Fibroblast of gingiva (primary cell): ENCODE data around the gene SEMA3A.
"Not testable (repeated sequence)": the region's sequence is repeated elsewhere in the genome, so short reads cannot be mapped to it uniquely, and the experiment has no call there.

Experiments
- DNase-seq: peaks from one replicate; pipeline ENCODE4 v3.0.0-alpha.2; 2011; ENCODE audit warnings: low read depth

The SEMA3A gene

GRCh38 chr7:84060000-84060399, 134.6 kb downstream of the SEMA3A start:
- no peak for DNase-seq

DNA sequence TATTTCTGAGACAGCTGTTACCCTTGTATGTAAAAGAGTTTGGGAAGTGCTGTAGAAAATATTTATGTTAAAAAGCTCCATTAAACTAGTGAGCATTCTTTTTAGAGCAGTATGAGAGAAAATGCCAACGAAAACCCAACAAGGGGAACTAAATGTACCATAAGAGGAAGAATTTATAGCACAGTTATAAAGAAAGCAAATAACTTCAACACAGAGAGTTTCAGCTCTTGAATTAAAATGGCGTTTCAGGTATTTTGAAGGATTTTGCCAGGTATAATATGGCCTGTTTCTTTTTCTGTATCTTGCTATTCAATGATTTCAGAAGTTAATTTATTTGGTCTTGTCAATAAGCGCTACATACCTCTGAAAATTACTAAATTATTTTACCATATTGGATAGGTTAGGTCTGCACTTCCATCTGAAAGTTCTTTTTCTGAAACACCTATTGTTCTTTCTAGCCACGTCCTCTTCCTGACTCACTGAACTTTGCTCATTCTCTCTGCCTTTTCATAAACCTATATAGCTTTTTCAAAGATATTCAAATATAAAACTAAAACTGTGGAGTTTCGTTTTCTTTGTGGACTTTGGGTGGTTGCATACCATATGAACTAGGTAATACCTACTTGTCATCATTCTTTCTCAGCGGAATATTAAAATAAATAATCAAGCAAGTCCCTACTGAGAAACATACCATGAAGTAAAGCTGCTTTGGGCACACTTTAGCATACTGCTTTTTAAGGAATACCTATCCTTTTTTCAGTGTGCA, 136.1 kb downstream of the SEMA3A start:
- peak; percentile 1 for DNase-seq

DNA sequence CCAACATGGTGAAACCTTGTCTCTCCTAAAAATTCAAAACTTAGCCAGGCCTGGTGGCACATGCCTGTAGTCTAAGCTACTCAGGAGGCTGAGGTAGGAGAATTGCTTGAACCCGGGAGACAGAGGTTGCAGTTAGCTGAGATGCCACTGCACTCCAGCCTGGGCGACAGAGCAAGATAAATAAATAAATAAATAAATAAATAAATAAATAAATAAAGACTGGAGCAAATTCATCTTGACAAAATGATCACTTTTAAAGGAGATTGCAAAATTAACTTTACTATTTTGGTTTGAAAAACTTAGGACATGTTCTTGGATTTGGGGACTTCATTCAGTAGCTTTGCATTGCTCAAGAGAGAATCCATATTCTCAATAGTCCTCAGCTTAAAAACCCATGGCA, 137.0 kb downstream of the SEMA3A start:
- no peak for DNase-seq

GRCh38 chr7:84055904-84056605, 138.5 kb downstream of the SEMA3A start:
- no peak for DNase-seq

- not testable (repeated sequence) for DNase-seq
These were observed 139.4 kb downstream of the SEMA3A start for GRCh38 chr7:84055199-84055598.

- DNase-seq, result no peak
These were observed 145.3 kb downstream of the SEMA3A start for GRCh38 chr7:84049071-84049836.

DNA sequence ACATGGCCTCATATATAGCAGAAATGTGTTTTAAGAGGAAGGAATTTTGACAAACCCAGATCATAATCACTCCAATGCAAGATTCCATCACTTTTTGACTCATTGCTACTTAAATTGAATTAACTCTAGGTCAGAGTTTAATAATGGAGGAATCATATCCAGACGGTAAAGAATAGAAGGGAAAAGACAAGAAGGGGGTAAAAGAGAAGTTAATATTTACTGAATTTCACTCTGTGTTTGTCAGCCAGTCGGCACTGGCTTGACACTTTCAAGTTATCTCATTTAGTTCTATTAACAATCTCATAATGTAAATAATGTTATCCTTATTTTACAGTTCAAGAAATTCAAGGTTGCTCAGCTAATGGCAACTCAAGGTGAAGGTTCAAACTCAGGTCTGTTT, 147.5 kb downstream of the SEMA3A start:
- DNase-seq, result no peak

DNA sequence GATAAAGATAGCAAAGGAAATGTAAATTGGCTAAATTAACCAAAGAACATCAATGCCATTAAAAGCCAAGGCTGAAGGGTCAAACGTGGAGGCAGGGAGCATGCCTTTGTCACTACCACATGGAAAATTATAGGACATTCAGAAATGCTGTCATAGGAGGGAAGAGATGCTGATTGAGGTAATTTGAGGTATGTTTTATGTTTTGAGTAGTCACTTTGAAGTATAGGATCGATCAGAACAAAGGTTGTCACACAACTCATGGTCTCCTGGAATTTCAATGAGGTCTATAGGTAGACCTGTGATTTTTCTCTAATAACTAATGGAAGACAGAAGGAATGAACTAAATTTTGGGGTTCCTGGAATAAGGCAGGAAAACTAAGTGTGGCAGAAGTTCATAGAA, 149.8 kb downstream of the SEMA3A start:
- DNase-seq, result no peak

GRCh38 chr7:84043661-84044191, 150.9 kb downstream of the SEMA3A start:
- peak; percentile 41 for DNase-seq

- peak; percentile 90 for DNase-seq
These were observed 152.5 kb downstream of the SEMA3A start for GRCh38 chr7:84042110-84042539.

DNA sequence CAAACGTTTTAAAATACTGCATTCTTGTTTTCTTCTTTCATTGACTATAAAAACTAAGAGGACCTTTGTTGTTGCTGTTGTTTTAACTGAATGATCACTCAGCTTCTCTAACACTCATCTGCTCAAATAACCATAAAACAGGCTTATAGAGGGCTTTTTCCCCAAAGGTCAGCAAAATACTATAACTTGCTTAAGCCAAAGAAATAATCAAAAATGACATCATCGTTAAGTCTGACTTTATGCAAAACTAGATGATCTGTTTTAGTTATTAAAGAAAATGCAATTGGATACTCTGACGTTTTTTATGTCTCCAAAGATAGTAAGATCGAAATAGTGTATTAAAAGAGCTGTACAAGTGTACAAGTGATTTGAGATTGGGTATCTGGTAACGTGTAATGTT, 152.9 kb downstream of the SEMA3A start:
- DNase-seq, result no peak

DNA sequence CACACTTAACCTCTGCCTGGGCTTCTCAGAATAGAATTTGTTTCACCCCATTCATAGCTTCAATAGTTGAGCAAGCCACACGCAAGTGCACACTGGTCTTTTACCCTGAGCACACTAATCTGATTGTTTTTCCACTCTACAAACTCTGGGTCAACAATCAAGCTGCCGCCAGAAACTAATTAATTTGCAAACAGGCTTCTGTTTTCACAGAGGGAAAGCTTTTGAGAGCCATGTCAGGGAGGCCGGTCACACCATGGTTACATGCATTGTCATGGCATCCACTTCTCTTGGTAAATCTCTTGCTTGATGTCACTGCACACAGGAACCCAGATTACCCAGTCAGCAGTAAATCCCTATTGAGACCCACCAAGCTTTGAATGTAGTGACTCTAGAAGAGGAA, 154.2 kb downstream of the SEMA3A start:
- no peak for DNase-seq

- DNase-seq, result no peak
These were observed 155.2 kb downstream of the SEMA3A start for GRCh38 chr7:84039432-84039831.

GRCh38 chr7:84027678-84028077, 166.9 kb downstream of the SEMA3A start:
- DNase-seq, result no peak

- DNase-seq, result peak; percentile 95
These were observed 169.2 kb downstream of the SEMA3A start for GRCh38 chr7:84025332-84025927.

- no peak for DNase-seq
These were observed 171.8 kb downstream of the SEMA3A start for GRCh38 chr7:84022684-84023308.

DNA sequence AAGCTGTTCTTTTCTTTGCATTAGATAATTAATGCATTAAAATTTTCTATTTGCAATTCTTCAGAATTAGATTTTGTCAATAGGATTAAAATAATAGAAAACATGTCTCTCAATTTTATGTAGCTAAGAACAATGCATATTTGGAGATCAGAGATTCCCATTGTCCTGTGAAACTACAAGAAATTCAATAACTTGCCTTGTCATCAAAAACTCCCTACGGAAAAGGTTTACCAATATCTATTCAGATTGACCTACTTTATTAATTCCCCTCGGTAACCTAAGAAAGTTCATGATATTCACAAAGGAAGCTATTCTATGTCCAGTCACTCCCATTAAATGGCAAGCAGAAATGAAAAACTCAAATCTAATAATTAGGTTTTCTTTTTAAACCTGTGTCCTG, 172.6 kb downstream of the SEMA3A start:
- no peak for DNase-seq

- no peak for DNase-seq
These were observed 173.2 kb downstream of the SEMA3A start for GRCh38 chr7:84021292-84021908.

DNA sequence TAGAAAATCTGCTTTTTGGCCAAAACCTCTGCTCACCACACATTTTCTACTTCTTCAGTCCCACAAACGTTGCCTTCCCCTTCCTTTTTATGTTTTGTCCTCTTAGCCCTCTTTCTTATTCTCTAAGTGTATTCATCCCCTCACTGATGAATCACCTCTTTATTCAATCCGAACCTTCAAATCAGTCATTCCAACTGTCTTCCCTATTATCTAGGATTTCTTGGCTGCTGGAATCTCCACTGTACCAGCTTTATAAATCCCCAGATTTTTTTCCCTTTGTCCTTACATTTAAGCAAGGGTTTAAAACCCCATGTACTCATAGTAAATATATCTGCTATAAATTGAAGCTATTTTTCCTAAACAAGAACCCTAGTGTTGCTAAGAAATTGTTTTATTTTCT, 176.9 kb downstream of the SEMA3A start:
- DNase-seq, result no peak

- DNase-seq, result no peak
These were observed 180.9 kb downstream of the SEMA3A start for GRCh38 chr7:84013616-84014240.

DNA sequence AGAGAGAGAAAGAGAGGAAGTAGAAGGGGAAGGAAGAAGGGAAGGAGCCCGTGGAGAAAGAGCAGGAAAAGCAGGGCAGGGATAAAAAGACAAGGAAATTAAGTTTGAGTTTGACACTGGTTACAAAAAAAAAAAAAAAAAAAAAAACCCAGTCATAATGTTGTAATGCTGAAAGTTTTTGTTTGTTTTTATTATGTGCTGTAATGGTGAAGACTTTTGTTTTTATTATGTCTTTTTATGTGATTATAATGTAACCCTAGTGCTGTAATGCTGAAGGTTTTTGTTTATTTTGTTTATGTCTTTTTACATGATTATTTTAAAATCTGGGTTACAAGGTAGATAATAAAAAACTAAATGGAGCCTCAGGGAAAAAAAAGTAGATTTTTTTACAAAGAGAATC, 184.8 kb downstream of the SEMA3A start:
- no peak for DNase-seq
